ENCODE results near the gene APBB3. TPM values are rescaled to one million over a fixed set of nuclear protein-coding genes. Genes with fewer than 3 reads are reported as not detected.
"Not testable (repeated sequence)": the region's sequence is repeated elsewhere in the genome, so short reads cannot be mapped to it uniquely, and the experiment has no call there.

The APBB3 gene
- 28.2 and 32.4 TPM in 2 replicates for polyA plus RNA-seq (2014; cell fraction: cytosol; rRNA removed)
- polyA plus RNA-seq (2014; cell fraction: nucleus; rRNA removed), result 209 and 239 TPM in 2 replicates

- DNase-seq (ENCODE audit: low spot score), result peak; percentile 98
These were observed at the start of gene APBB3, which contains the start of gene SLC35A4 for GRCh38 chr5:140564196-140565023. Gene APBB3 (minus strand): TSS chr5:140564598. CDS start chr5:140564245, 353 bp downstream. Gene SLC35A4 (plus strand): TSS chr5:140564828. CDS start chr5:140567170, 2,342 bp downstream.

- no peak for DNase-seq (ENCODE audit: low spot score)
These were observed 46.7 kb upstream of the APBB3 start for GRCh38 chr5:140611020-140611521.

DNA sequence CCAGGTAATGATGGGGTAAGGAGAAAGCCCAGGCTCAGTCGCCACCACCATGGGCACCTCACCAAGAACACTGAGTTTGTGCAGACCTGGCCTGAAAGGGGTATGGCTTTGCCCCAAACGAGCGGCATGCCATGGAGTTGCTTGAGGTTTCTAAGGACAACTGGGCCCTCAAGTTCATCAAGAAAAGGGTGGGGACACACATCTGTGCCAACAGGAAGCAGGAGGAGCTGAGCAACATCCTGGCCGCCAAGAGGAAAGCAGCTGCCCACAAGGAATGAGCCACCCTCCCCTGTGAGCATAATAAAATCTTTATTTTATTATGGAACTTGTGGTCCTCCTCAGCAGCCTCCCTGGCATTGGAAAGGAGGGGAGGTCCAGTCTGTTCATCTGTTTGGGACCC lies 44.7 kb upstream of the APBB3 start:
- no peak for DNase-seq (ENCODE audit: low spot score)

- no peak for DNase-seq (ENCODE audit: low spot score)
These were observed 44.3 kb upstream of the APBB3 start for GRCh38 chr5:140608722-140609121.

DNA sequence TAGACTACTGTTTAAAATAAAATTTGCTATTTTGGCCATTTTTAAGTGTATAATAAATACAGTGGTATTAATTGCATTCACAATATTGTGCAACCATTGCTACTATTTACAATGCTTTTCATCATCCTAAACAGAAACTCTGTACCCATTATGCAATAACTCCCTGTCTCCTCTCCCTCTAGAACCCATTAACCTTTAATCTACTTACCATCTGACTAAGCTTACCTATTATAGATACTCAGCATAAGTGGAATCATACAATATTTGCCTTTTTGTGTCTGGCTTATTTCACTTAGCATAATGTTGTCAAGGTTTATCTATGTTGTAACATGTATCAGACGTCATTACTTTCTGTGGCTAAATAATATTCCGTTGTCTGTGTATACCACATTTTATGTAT lies 42.6 kb upstream of the APBB3 start:
- peak; percentile 27 for DNase-seq (ENCODE audit: low spot score)

GRCh38 chr5:140605879-140606278 lies 41.5 kb upstream of the APBB3 start:
- no peak for DNase-seq (ENCODE audit: low spot score)

- no peak for DNase-seq (ENCODE audit: low spot score)
These were observed 39.3 kb upstream of the APBB3 start for GRCh38 chr5:140603734-140604133.

GRCh38 chr5:140603446-140603698 lies 39.0 kb upstream of the APBB3 start:
- DNase-seq (ENCODE audit: low spot score), result not testable (repeated sequence)

GRCh38 chr5:140602147-140602546 lies 37.7 kb upstream of the APBB3 start:
- DNase-seq (ENCODE audit: low spot score), result no peak

DNA sequence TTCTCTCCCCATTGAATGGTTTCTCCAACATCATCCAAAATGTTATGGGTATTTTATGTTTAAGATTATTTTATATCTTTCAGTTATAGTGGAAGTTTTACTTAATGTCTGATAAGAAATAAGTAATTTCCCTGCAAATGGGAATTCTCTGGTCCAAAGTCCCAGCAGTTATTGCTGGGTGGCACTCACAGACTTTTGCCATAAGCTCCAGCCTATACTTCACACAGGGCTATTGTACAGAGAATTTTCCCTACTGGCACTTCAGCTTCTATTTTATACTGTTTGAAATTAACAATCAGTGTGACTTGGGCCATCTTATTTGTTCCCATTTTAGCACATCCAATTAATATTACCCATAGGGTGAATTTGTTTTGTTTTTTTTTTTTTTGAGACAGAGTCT lies 35.7 kb upstream of the APBB3 start:
- DNase-seq (ENCODE audit: low spot score), result no peak

GRCh38 chr5:140598836-140599235 lies 34.4 kb upstream of the APBB3 start:
- DNase-seq (ENCODE audit: low spot score), result no peak

GRCh38 chr5:140596321-140596741 lies 31.9 kb upstream of the APBB3 start:
- DNase-seq (ENCODE audit: low spot score), result no peak

- no peak for DNase-seq (ENCODE audit: low spot score)
These were observed 31.3 kb upstream of the APBB3 start for GRCh38 chr5:140595538-140596300.

DNA sequence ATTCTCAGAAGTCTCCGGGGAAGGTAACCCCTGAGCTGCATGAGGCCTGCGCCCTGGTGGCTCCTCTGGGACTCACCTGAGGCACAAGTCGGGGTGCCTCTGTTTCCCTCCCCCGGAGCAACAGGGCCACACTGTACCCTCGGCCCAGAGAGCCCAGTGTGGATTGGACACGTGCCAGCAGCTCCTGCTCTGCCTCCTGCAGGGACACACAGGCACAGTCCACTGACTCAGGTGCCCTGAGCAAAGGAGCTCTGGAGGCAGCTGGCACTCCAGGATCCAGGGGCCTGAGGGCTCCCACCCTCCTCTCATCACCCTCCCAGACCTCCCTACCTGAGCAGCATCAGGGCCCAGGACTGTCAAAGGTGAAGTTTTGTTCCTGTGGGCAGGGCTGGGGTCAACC lies 29.8 kb upstream of the APBB3 start:
- no peak for DNase-seq (ENCODE audit: low spot score)

- not testable (repeated sequence) for DNase-seq (ENCODE audit: low spot score)
These were observed 28.7 kb upstream of the APBB3 start for GRCh38 chr5:140593070-140593469.

GRCh38 chr5:140591747-140592372 lies 27.5 kb upstream of the APBB3 start:
- DNase-seq (ENCODE audit: low spot score), result no peak

DNA sequence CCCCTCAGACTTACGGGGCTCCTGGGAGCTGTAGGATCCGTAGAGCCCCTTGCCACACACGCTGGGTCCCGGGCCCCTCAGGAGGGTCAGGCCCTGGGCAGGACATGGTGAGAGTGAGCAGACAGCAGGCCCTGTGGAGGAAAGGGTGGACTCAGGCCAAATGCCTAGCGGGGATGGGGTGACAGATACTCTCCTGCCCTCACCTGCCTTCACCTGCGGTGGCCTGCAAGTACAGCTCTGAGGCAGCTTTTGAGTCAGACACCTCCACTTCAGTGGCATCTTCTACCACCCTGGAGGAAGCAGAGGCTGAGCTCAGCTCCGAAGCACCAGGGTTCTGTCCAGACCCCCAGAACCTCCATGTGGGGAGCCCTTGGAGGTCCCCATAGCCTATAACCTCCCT lies 26.5 kb upstream of the APBB3 start:
- no peak for DNase-seq (ENCODE audit: low spot score)

GRCh38 chr5:140588311-140589070 lies 24.1 kb upstream of the APBB3 start:
- DNase-seq (ENCODE audit: low spot score), result no peak

DNA sequence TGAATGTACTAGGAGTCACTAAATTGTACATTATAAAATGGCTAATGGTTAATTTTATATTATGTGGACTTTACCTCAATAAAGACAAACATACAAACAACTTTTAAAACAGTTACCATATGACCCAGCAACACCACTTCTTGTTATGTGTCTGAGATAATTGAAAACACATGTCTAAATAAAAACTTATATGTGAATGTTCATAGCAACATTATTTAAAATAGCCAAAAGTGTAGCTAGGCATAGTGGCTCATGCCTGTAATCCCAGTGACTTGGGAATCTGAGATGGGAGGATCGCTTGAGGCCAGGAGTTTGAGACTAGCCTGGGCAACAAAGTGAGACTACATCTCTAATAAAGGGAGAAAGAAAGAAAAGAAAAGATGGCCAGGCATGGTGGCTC lies 23.1 kb upstream of the APBB3 start:
- no peak for DNase-seq (ENCODE audit: low spot score)

GRCh38 chr5:140579188-140579747 lies 14.9 kb upstream of the APBB3 start:
- not testable (repeated sequence) for DNase-seq (ENCODE audit: low spot score)

DNA sequence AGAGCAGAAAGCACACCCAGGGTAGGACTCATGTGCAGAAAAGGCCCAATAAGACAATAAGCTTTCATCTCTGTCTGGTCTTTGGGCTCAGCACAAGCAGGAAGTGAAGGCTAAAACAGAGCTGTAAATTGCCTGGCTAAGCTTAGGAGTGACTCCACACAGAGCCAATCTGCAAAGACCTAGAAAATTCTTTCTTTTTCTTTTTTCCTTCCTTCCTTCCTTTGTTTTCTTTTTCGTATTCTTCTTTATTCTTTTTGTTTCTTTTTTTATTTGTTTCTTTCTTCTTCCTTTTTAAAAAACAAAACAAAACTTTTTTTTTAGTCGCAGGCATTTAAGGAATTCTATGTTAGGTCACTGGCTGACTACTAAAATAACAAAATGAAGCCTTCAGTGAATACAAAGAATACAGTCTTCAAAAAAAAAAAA lies 12.4 kb upstream of the APBB3 start:
- DNase-seq (ENCODE audit: low spot score), result no peak
